HepG2 (cell line): ENCODE results near the gene FAM229A.

Experiments used
- CTCF ChIP-seq: sonication (generic); formaldehyde crosslinking; IDR thresholded peaks from 2 replicates; pipeline ENCODE4 v1.5.0; 2020; ENCODE audit warnings: mild to moderate bottlenecking, missing genetic modification reagents, moderate library complexity
- GATAD2A ChIP-seq: IDR thresholded peaks from 2 replicates; pipeline ENCODE4 v1.6.1; 2016
- JUN ChIP-seq: sonication (generic); formaldehyde crosslinking; IDR thresholded peaks from 2 replicates; pipeline ENCODE4 v1.4.0; 2020; ENCODE audit warnings: mild to moderate bottlenecking, missing genetic modification reagents
- POLR2A ChIP-seq, 2 experiments: IDR thresholded peaks; 2 replicates each; pipeline ENCODE4 v1.6.1; 2011; ENCODE audit warnings: low read depth in 2 of 2, low read length in 2 of 2, mild to moderate bottlenecking in 1 of 2, moderate library complexity in 1 of 2; ENCODE audit not compliant: insufficient read depth in 1 of 2
- ZBTB7A ChIP-seq: sonication (generic); formaldehyde crosslinking; IDR thresholded peaks from 2 replicates; pipeline ENCODE4 v1.8.0; 2022; ENCODE audit warnings: mild to moderate bottlenecking, missing genetic modification reagents
- ZNF256 ChIP-seq: sonication (generic); formaldehyde crosslinking; conservative IDR thresholded peaks from 2 replicates; pipeline ENCODE4 v1.4.0; 2020; ENCODE audit warnings: missing genetic modification reagents
- ZNF747 ChIP-seq: sonication (generic); formaldehyde crosslinking; IDR thresholded peaks from 2 replicates; pipeline ENCODE4 v1.8.1; 2023; ENCODE audit warnings: missing genetic modification reagents, mild to moderate bottlenecking, borderline replicate concordance

- TF ChIP-seq ZNF747 (no peak), ZBTB7A (CRISPR knock-in tag) (no peak), JUN (CRISPR knock-in tag) (no peak), GATAD2A (CRISPR knock-in tag) (no peak), ZNF256 (CRISPR knock-in tag) (no peak), POLR2A (IDR thresholded peaks at IDR 0.05; ENCODE audit: insufficient read depth in 1 of 2, low read depth in 2 of 2, low read length in 2 of 2) (no peak), CTCF (CRISPR knock-in tag) (no peak)
Measured at GRCh38 chr1:32339363-32339978, 22.8 kb downstream of the FAM229A start.
